ENCODE data around the gene NPBWR2. TPM values are rescaled to one million over a fixed set of nuclear protein-coding genes. Genes with fewer than 3 reads are reported as not detected.

Gene NPBWR2
- total RNA-seq, 1 donor from 2014 or later = not detected

DNA sequence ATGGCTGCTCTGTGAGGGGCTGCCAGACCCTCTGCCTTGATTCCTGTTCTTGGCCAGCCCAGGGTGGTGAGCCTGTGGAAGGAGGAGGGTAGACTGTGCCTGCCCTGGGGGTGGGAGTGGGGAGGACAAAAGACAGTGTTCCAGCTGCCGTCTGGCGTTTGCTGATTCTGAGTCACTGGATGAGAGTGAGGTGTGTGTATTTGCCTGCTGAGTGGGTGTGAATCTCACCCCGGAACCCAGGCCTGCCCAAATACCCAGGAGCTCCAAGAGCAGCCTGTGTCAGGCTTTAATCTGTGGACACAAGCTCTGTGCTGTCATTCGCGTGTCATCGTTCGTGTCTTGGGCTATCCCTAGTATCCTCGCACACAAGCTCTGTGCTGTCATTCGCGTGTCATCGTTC, 20.6 kb downstream of the NPBWR2 start:
- Mint-ChIP-seq H3K4me1 (ENCODE audit: unreplicated experiment) (peaks cover 24% of the 10 kb centered on the region), H3K27ac (ENCODE audit: unreplicated experiment) (no peak overlapping the region), H3K9me3 (ENCODE audit: unreplicated experiment) (no peaks in the 10 kb centered on the region), H3K27me3 (ENCODE audit: unreplicated experiment) (peaks cover 30% of the 10 kb centered on the region), H3K36me3 (ENCODE audit: low read depth, unreplicated experiment) (peaks cover 16% of the 10 kb centered on the region), H3K4me3 (ENCODE audit: unreplicated experiment) (no peak overlapping the region)
- TF ChIP-seq CTCF (IDR thresholded peaks at IDR 0.05; ENCODE audit: unreplicated experiment) = no peak
- no peak for DNase-seq (ENCODE audit: low spot score)

- Mint-ChIP-seq H3K27me3 (ENCODE audit: unreplicated experiment) (peaks cover 30% of the 10 kb centered on the region), H3K36me3 (ENCODE audit: low read depth, unreplicated experiment) (peaks cover 16% of the 10 kb centered on the region), H3K27ac (ENCODE audit: unreplicated experiment) (no peak overlapping the region), H3K4me1 (ENCODE audit: unreplicated experiment) (peaks cover 29% of the 10 kb centered on the region), H3K4me3 (ENCODE audit: unreplicated experiment) (peak overlapping the region; percentile 88), H3K9me3 (ENCODE audit: unreplicated experiment) (no peaks in the 10 kb centered on the region)
- no peak for TF ChIP-seq CTCF (IDR thresholded peaks at IDR 0.05; ENCODE audit: unreplicated experiment)
- no peak for DNase-seq (ENCODE audit: low spot score)
Measured at GRCh38 chr20:64084685-64085152, 22.6 kb downstream of the NPBWR2 start.

GRCh38 chr20:64083804-64084684, 23.3 kb downstream of the NPBWR2 start, which contains the start of gene LKAAEAR1:
Gene LKAAEAR1 (minus strand): TSS chr20:64084398. CDS start chr20:64084219, 179 bp downstream.
- DNase-seq (ENCODE audit: low spot score) = no peak
- Mint-ChIP-seq H3K9me3 (ENCODE audit: unreplicated experiment) (no peaks in the 10 kb centered on the region), H3K4me3 (ENCODE audit: unreplicated experiment) (peak within 1 kb of the TSS; percentile 88), H3K27me3 (ENCODE audit: unreplicated experiment) (peaks cover 28% of the 10 kb centered on the region), H3K27ac (ENCODE audit: unreplicated experiment) (peak within 1 kb of the TSS; percentile 52), H3K4me1 (ENCODE audit: unreplicated experiment) (peaks cover 29% of the 10 kb centered on the region), H3K36me3 (ENCODE audit: low read depth, unreplicated experiment) (peaks cover 16% of the 10 kb centered on the region)
- no peak for TF ChIP-seq CTCF (IDR thresholded peaks at IDR 0.05; ENCODE audit: unreplicated experiment)

DNA sequence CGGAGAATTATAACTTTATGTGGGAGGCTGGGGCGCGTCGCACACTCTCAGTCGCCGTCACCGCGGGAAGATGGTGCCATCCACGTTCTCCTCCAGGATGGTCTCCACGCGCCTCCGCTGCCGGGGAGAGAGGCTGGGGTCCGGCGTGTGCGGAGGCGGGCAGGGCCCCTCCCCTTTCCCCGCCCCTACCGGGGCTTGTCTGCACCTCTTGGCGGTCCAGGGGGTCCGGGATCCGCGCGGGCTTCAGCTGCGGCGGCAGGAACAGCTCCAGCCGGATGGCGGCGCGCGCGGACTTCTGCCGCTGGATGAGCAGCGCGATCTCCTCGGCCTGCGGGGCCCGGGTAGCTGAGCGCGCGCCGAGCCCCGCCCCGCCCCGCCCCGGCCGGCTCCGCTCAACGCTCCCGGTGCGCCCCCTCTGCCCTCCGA, 24.0 kb downstream of the NPBWR2 start:
- Mint-ChIP-seq H3K36me3 (ENCODE audit: low read depth, unreplicated experiment) (peaks cover 10% of the 10 kb centered on the region), H3K9me3 (ENCODE audit: unreplicated experiment) (no peaks in the 10 kb centered on the region), H3K4me1 (ENCODE audit: unreplicated experiment) (peaks cover 25% of the 10 kb centered on the region), H3K27ac (ENCODE audit: unreplicated experiment) (no peak overlapping the region), H3K4me3 (ENCODE audit: unreplicated experiment) (peak overlapping the region; percentile 63), H3K27me3 (ENCODE audit: unreplicated experiment) (peaks cover 21% of the 10 kb centered on the region)
- peak; percentile 67 for TF ChIP-seq CTCF (IDR thresholded peaks at IDR 0.05; ENCODE audit: unreplicated experiment)
- DNase-seq (ENCODE audit: low spot score) = peak; percentile 86

All from endothelial cell (in vitro differentiated cells).